Vagina (tissue), 2 donors: ENCODE data around the gene IGLL5. TPM values are rescaled to one million over a fixed set of nuclear protein-coding genes. Genes with fewer than 3 reads are reported as not detected.

Experiments used
- DNase-seq, 2 donors: peaks; one replicate each; pipeline ENCODE4 v3.0.0-alpha.2; 2017; ENCODE audit errors: extremely low spot score in 2 of 2
- H3K27ac ChIP-seq: fragments of 200-600 bp; sonication (generic); one replicate; pipeline ENCODE4 v1.5.1; 2019
- H3K27me3 ChIP-seq: fragments of 200-600 bp; sonication (generic); one replicate; pipeline ENCODE4 v1.5.1; 2019
- H3K36me3 ChIP-seq, 2 donors: fragments of 200-600 bp; sonication (generic); one replicate each; pipeline ENCODE4 v1.5.1; 2017 to 2019
- H3K4me1 ChIP-seq: fragments of 200-600 bp; sonication (generic); one replicate; pipeline ENCODE4 v1.5.1; 2019
- H3K4me3 ChIP-seq, 2 donors: fragments of 200-600 bp; sonication (generic); 1 replicate in 1 of 2; 2 replicates in 1 of 2; pipeline ENCODE4 v1.5.1; 2016 to 2019
- H3K9me3 ChIP-seq: fragments of 200-600 bp; sonication (generic); one replicate; pipeline ENCODE4 v1.5.1; 2019
- POLR2A ChIP-seq, 2 donors: fragments of 450-650 bp; IDR thresholded peaks; one replicate each; pipeline ENCODE4 v1.6.1; 2017; ENCODE audit warnings: antibody characterized with exemption in 2 of 2, mild to moderate bottlenecking in 2 of 2, moderate library complexity in 2 of 2
- POLR2AphosphoS5 ChIP-seq, 2 donors: sonication (generic); formaldehyde crosslinking; IDR thresholded peaks; one replicate each; pipeline ENCODE4 v1.9.0; 2017; ENCODE audit warnings: antibody characterized with exemption in 2 of 2, mild to moderate bottlenecking in 2 of 2, low read depth in 1 of 2; ENCODE audit not compliant: insufficient read depth in 1 of 2
- intact Hi-C: fragments of 100-400 bp; cut with DNase I; formaldehyde crosslinking; loops from one replicate; pipeline ENCODE4 v1.15.1; 2023
- total RNA-seq: library from RNA; depleted of rRNA; stranded (reverse); fragments of >200 nt; gene quantifications from one replicate; pipeline ENCODE4 v1.2.3, GENCODE V29; 2016
- TF ChIP-seq, protein P1 (sequence below), 3 experiments: fragments of 450-650 bp in 2 of 3; fragments of 200-600 bp in 1 of 3; sonication (generic) in 1 of 3; IDR thresholded peaks; one replicate each; pipeline ENCODE4 v1.5.1; 2017 to 2019; ENCODE audit warnings: antibody characterized with exemption in 3 of 3, mild to moderate bottlenecking in 2 of 3, moderate library complexity in 2 of 3

IGLL5 gene
- total RNA-seq, 1 donor from 2014 or later: 1.7 TPM

DNA sequence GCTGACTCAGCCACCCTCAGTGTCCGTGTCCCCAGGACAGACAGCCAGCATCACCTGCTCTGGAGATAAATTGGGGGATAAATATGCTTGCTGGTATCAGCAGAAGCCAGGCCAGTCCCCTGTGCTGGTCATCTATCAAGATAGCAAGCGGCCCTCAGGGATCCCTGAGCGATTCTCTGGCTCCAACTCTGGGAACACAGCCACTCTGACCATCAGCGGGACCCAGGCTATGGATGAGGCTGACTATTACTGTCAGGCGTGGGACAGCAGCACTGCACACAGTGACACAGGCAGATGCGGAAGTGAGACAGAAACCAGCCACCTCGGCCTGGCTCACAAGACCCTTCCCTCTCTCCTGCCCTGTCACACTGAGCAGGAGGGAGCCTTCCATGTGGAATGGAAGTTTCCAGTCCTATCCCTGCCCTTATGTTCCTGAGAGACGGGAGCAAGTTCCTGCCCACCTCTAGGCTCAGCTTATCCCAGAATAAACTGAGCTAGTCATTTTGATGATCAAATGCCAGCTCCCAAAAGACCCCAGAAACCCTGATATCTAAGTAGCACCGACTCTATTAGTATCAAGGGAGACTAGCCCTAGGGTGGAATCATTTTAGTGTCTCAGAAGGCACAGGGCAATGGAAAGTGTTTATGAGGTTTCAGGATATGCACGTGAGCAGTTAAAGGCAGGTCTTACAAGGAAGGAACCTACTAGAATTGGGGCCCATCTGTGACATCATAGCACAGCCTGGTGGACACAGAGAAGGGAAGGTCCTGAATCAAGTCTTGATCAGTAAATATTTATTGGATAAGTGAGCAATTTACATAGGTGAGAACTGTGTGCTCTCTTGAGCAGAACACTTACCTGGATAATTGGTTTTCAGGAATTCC lies 6.3 kb upstream of the IGLL5 start:
- DNase-seq: peak; percentile 43 to 52

DNA sequence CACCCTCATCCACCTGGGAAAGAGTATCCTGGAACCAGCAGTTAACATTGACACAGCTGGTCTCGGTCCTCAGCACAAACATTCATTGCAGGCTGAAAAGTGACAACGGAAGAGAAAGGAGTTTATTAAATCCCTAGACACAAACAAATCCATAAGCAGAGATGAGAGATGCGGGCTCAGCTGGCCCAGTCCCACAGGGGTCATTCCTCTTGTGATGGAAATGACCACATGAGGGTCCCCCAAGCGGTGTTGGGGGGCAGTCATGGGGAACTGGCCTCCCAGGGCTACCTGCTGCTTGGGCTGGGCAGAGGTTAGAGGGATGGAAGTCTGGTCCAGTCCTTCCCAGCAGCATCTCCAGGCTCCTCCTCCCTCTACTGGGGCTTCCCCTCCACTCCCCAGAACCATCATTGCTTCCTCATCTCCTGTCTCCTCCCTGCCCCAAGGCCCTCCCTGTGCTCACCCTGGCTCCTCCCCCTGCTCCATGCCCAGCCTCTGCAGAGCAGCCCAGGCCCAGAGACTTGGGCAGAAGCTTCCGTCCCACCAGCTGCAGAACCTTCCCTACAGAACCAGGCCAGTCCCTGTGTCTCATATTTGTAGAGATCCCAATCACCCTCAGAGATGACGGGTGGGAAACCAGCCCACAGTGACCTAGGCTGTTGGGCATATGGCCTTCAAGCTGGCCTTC lies 5.4 kb upstream of the IGLL5 start:
- intact Hi-C loops: no loop called here
- Histone ChIP-seq H3K9me3 (no peaks in the 10 kb centered on the region), H3K27me3 (no peaks in the 10 kb centered on the region), H3K4me3 (no peak overlapping the region), H3K4me1 (no peaks in the 10 kb centered on the region), H3K27ac (no peak overlapping the region), H3K36me3 (no peaks in the 10 kb centered on the region)
- peak; percentile 65 to 82 for DNase-seq
- TF ChIP-seq, protein P1, sequence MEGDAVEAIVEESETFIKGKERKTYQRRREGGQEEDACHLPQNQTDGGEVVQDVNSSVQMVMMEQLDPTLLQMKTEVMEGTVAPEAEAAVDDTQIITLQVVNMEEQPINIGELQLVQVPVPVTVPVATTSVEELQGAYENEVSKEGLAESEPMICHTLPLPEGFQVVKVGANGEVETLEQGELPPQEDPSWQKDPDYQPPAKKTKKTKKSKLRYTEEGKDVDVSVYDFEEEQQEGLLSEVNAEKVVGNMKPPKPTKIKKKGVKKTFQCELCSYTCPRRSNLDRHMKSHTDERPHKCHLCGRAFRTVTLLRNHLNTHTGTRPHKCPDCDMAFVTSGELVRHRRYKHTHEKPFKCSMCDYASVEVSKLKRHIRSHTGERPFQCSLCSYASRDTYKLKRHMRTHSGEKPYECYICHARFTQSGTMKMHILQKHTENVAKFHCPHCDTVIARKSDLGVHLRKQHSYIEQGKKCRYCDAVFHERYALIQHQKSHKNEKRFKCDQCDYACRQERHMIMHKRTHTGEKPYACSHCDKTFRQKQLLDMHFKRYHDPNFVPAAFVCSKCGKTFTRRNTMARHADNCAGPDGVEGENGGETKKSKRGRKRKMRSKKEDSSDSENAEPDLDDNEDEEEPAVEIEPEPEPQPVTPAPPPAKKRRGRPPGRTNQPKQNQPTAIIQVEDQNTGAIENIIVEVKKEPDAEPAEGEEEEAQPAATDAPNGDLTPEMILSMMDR (IDR thresholded peaks at IDR 0.05): no peak
- TF ChIP-seq POLR2A (IDR thresholded peaks at IDR 0.05) (no peak), POLR2AphosphoS5 (IDR thresholded peaks at IDR 0.05; ENCODE audit: insufficient read depth in 1 of 2, low read depth in 1 of 2) (no peak)

More for the DNA sequence above, 6.3 kb upstream of the IGLL5 start:
- Histone ChIP-seq H3K4me3 (no peak overlapping the region), H3K9me3 (no peaks in the 10 kb centered on the region), H3K4me1 (no peaks in the 10 kb centered on the region), H3K27me3 (no peaks in the 10 kb centered on the region), H3K27ac (no peak overlapping the region), H3K36me3 (no peaks in the 10 kb centered on the region)
- no peak for TF ChIP-seq POLR2A (IDR thresholded peaks at IDR 0.05)
- no peak for TF ChIP-seq POLR2AphosphoS5 (IDR thresholded peaks at IDR 0.05; ENCODE audit: insufficient read depth in 1 of 2, low read depth in 1 of 2)
- TF ChIP-seq, protein P1 (IDR thresholded peaks at IDR 0.05): no peak
- intact Hi-C loops: no loop called here

DNA sequence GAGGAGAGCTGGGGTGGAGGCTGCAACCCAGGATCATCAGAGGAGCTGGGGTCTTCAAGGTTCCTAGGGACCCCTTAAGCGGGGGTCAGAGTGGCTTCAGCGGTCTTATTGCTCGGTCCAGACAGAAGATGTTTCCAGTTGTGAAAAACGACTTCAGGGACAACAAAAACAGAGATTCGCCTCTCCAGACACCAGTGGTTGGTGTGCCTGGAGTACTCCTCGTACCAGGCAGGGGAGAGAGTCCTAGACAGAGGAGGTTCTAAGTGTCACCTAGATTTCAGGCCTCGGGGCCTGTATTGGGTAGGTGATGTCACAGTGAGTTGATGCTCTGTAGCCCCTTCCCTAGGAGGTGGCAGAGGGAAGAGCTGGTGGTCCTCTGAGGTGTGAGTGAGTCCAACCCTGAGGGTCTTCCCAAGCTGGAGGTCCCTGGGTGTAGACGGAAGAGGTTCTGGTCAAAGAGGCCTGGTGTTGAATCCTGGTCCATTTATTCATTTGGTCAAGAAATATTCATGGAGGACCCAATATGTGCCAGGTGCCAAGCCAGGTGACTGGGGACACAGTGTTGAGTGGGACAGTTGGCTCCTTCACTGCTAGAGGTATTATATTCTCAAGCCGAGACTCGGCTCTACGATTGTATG lies 4.4 kb upstream of the IGLL5 start:
- Histone ChIP-seq H3K27me3 (no peaks in the 10 kb centered on the region), H3K9me3 (no peaks in the 10 kb centered on the region), H3K27ac (no peak overlapping the region), H3K4me3 (no peak overlapping the region), H3K4me1 (no peaks in the 10 kb centered on the region), H3K36me3 (no peaks in the 10 kb centered on the region)
- intact Hi-C loops: no loop called here
- TF ChIP-seq POLR2A (IDR thresholded peaks at IDR 0.05) (no peak), POLR2AphosphoS5 (IDR thresholded peaks at IDR 0.05; ENCODE audit: insufficient read depth in 1 of 2, low read depth in 1 of 2) (no peak)
- TF ChIP-seq, protein P1 (IDR thresholded peaks at IDR 0.05): no peak
- DNase-seq: peak; percentile 34 to 67

DNA sequence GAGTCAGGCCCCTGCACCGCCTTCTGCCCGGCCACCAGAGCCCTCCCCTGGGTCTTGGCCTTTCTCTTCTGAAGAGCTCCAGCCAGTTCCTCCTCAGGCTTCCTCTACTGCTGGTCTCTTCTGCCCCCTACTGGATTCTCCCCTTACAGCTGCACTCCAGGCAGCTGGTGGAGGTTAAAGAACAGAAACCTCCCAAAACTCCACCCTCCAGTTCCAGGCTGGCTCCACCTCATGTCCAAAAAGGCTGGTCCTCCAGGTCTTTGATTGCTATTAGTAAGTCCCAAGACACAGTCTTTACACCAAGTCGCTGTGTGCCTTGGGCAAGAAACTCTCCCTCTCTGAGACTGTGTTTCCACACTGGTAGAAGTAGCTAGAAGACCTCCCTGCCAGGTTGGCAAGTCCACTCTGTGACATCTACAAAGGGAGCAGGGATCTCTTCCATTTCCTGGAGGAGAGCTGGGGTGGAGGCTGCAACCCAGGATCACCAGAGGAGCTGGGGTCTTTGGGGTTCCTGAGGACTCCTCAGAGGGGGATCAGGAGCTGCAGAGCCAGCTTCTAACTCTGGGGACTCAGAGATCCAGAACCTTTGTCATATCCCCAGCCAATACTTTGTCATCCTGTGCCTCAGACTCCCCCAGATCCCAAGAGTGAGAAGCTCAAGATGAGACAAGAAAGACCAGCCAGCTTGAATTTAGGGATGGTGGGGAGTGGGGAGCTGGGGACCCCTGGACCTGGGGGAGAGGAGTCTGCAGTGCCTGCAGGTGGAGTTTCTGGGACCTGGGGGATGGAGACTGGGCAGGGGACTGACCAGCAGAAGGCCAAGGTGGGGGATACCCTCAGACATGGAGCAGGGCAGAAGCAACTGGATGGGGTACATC lies 3.4 kb upstream of the IGLL5 start:
- Histone ChIP-seq H3K9me3 (no peaks in the 10 kb centered on the region), H3K4me3 (no peak overlapping the region), H3K4me1 (no peaks in the 10 kb centered on the region), H3K27me3 (no peaks in the 10 kb centered on the region), H3K36me3 (no peaks in the 10 kb centered on the region), H3K27ac (no peak overlapping the region)
- peak; percentile 76 to 93 for DNase-seq
- TF ChIP-seq, protein P1 (IDR thresholded peaks at IDR 0.05): peak in 2 of 3 experiments; percentile 2 to 44
- no peak for TF ChIP-seq POLR2A (IDR thresholded peaks at IDR 0.05)
- intact Hi-C loops: no loop called here
